AML-193 (cell line): ENCODE measurements around the gene AIP.
"Not testable (repeated sequence)": the region's sequence is repeated elsewhere in the genome, so short reads cannot be mapped to it uniquely, and the experiment has no call there.

ENCODE experiments used
- DNase-seq, 2 experiments: peaks; one replicate each; lab custom pipeline; 2025; lab: John Stamatoyannopoulos, UW

Gene AIP

GRCh38 chr11:67507242-67507863 is 24.5 kb downstream of the AIP start:
- DNase-seq, result no peak

GRCh38 chr11:67507864-67508485 is 25.1 kb downstream of the AIP start, which contains the start of gene CDK2AP2:
CDK2AP2 (minus strand) TSS chr11:67508162; CDS start chr11:67508082, 80 bp downstream.
- DNase-seq, result peak; percentile 95 to 96

GRCh38 chr11:67508486-67509121 is 25.8 kb downstream of the AIP start:
- DNase-seq, result peak; percentile 88 to 89

- no peak for DNase-seq
Measured at GRCh38 chr11:67510023-67510345, 27.2 kb downstream of the AIP start.

DNA sequence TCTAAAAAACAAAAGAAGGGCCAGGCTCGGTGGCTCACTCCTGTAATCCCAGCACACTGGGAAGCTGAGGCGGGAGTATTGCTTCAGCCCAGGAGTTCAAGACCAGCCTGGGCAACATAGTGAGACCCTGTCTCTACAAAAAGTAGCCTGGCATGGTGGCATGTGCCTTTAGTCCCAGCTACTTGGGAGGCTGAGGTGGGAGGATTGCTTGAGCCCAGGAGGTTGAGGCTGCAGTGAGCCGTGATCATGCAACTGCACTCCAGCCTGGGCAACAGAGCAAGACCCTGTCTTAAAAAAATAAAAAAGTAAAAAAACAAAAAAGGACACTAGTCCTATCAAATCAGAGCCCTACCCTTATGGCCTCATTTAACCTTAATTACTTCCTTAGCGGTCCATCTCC is 28.7 kb downstream of the AIP start:
- DNase-seq, result not testable (repeated sequence)

DNA sequence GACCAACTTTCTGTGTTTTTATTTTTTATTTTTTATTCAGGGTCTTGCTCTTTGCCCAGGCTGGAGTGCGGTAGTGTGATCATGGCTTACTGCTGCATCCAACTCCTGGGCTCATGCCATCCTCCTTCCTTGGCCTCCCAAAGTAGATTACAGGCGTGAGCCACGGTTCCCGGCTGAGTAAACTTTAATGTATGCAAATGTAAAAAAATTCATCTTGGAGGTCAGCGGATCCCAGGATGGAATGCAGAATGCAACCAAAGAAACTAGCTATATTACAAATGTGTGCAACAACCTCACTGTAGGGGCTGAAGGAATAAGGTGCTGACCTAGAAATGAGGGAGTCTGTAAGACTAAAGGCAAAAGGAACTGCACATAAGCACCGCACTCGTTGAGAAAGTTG is 31.3 kb downstream of the AIP start:
- DNase-seq, result no peak

- no peak for DNase-seq
Measured at GRCh38 chr11:67516806-67517205, 34.0 kb downstream of the AIP start.

DNA sequence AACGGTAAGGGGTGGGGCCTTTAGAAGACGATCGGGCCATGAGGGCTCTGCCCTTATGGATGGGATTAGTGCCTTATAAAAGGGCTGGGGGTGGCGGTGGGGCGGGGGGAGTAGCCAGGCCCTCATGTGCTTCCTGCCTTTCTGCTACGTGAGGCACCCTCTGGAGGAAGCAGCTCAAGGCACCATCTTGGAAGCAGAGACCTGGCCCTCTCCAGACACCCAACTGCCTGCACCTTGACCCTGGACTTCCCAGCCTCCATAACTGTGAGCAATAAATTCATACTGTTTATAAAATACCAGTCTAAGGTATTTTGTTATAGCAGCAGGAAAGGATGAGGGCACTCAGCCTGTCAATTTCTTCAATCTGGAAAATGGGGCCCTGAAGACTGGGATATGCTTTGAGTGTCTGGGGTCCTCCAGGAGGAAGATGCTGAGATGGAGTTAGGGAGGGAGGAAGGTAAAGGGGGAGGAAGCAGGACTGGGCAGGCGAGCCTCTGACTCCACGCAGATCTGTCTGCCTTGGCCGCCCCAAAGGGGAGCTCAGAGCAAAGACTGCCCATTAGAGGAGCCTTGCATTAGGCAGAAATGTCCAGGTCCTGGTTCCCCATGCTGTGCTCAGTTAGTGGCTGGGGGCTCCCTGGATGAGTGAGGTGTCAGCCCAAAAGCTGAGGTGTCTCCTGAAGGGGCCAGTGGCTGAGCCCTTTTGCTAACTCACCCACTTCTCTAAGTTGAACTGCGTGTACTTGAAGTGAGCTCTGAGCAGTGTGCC is 35.1 kb downstream of the AIP start:
- no peak for DNase-seq

DNA sequence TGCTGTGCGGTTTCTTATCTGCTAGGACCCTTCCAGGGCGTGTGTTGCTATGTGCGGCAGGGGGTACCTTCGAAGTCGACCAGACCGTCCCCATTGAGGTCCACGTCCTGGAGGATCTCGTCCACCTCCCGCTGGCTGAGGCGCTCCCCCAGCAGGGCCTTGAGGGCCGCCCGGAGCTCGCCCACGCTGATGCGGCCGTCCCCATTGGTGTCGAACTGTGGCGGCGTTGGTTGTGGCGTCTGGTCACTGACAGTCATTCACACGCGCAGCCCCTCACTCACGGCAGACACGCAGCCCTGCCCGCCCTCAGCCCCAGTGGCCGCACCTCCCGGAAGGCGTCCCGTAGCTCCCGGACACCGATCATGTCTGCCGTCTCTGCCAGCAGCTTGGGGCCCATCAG is 36.9 kb downstream of the AIP start:
- DNase-seq, result no peak

- DNase-seq, result no peak
Measured at GRCh38 chr11:67520856-67521824, 38.3 kb downstream of the AIP start.

DNA sequence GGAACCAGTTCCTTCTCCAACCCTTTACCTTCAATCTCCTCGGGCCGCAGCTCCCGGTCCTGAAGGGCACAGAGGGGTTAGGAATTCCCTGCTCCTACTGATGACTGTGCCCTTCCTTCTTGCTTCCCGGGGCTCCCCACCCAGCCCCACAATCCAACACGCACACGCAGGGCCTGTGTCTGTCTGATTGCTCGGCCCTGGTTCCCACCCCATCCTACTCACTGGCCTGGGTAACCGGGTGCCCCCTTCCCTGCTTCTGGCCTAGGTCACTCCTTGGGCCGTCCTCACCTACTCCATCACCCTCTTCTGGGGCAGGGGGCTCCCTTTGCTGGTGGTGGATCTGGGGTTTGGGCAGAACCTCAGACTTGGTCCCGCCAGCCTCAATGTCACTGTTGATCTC is 39.1 kb downstream of the AIP start:
- no peak for DNase-seq

DNA sequence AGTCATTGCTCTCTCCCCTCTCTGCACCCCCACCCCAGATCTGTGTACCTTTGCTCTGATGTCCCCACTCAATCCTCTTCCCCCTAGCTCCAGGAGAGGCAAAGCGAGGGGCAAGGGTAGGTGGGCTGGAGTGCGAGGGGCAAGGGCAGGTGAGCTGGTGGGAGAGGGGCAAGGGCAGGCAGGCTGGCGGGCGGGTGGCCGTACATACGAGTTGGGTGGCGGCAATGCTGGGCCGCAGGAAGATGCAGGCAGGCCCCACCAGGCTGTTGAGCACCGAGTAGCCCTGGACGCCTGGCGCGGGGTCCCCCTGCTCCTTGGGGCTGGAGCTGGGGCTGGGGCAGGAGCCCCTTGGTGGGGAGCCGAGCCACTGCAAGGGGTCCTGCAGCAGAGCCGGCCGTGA is 39.5 kb downstream of the AIP start:
- no peak for DNase-seq

GRCh38 chr11:67522844-67523555 is 40.2 kb downstream of the AIP start, which contains the start of gene CABP2:
CABP2 (minus strand) TSS chr11:67523446; CDS start chr11:67523326, 120 bp downstream.
- no peak for DNase-seq

- no peak for DNase-seq
Measured at GRCh38 chr11:67523556-67524479, 41.0 kb downstream of the AIP start.

DNA sequence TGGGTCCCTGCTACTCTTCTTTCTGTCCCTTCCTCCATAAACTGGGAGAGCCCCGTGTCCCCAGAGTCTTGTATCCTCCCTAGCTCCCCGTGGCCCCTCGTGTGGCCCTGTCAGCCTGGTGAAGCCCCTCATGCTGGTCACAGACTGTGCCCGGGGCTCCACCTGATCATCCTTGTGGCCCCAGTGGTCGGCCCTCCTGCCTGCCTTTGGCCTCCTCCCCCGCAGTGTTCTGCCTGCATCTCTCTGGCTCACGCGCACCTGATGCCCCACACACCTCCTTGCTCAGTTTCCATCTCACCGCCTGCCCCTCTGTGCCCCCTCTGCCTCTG is 41.6 kb downstream of the AIP start:
- no peak for DNase-seq

- DNase-seq, result no peak
Measured at GRCh38 chr11:67525275-67525976, 42.6 kb downstream of the AIP start.

GRCh38 chr11:67528376-67528775 is 45.5 kb downstream of the AIP start:
- DNase-seq, result no peak

DNA sequence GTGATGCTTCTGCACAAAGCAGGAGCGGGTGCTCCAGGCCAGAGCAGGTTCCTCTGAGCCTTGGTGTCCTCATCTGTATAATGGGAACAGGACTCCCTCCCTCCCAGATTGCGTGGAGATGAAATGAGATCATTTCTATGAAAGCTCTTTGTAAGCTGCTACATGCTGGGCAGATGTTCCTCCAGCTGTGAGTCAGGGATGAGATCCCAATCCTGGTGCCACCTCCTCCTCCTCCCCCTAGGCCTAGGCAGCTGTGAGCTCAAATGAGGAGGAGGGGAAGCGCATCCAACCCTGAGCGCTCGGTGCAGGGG is 47.4 kb downstream of the AIP start:
- no peak for DNase-seq

- no peak for DNase-seq
Measured at GRCh38 chr11:67532889-67533288, 50.1 kb downstream of the AIP start.
